ENCODE results near the gene POLR1A. TPM values are rescaled to one million over a fixed set of nuclear protein-coding genes. Genes with fewer than 3 reads are reported as not detected.

The POLR1A gene
- total RNA-seq = 67.6 TPM

DNA sequence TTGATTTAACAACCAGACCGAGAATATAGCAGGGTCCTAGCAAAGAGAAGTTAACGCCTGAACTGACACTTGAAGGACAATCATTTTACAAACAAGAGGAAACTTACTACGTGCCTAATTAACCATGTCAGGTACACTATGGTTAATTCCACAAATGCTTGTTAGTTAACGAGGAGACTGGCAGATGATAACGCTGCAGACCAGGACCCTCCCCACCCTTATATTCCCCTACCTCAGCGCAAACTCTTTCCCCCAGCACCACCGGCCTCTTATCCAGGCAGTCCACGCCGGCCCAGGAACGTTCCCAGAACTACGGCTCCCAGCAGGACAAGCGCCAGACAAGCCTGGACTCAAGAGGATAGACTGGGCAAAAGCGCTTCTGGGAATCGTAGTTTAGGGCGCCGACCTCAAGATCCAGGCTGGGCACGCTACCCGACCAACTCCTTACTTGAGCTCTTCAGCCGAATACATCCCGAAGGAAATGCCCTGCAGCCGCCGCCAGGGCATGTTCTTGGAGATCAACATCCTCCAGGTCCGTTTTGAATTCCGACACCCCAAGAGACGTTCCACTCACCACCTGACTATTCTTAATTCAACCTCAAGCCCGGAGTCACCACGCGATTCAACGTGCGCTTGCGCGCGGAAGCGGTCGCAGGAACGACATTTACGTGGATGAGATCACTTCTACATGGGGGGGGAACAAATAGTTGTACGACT lies at the start of gene POLR1A:
Gene POLR1A, minus strand, starts transcription at position 635 of the 717 bp plus-strand sequence. Its CDS starts 110 bp downstream, at position 525.
- DNase-seq (ENCODE audit: low spot score) = peak; percentile 91

DNA sequence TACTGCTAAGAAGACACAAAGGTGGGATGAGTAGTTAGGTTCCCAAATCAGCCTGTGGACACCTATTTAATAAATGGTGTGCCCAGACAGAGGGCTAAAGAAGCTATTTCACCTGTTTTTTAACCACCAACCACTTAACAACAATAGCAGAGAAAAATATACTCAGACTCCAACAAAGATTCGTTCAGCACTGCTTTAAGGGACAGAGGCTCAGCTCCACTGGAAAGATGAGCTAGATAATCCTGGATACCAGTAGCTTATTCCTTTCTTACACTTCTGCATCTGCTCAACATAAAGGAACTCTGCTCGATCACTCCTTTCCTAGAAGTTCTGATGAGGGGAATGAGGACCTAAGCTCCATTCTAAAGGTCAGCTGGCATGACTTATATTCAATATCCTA lies 44.8 kb upstream of the POLR1A start:
- no peak for DNase-seq (ENCODE audit: low spot score)

DNA sequence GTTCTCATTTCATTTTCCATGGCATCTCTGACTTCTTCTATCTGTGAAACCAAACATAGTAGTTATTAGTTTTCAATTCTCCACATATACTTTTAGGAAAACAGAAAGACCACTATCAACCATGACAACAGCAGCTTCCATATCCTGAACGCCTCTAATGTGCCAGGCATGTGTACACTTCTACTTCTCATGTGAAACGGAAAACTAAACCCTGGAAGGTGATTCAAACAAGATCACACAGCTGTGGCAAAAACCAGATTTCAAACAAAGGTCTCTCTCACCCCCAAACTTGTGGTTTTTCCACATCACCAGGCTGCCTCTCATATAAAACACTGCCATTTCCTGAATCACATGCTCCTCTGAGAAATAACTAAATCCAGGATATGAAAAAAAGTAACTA lies 42.1 kb upstream of the POLR1A start:
- DNase-seq (ENCODE audit: low spot score) = no peak

DNA sequence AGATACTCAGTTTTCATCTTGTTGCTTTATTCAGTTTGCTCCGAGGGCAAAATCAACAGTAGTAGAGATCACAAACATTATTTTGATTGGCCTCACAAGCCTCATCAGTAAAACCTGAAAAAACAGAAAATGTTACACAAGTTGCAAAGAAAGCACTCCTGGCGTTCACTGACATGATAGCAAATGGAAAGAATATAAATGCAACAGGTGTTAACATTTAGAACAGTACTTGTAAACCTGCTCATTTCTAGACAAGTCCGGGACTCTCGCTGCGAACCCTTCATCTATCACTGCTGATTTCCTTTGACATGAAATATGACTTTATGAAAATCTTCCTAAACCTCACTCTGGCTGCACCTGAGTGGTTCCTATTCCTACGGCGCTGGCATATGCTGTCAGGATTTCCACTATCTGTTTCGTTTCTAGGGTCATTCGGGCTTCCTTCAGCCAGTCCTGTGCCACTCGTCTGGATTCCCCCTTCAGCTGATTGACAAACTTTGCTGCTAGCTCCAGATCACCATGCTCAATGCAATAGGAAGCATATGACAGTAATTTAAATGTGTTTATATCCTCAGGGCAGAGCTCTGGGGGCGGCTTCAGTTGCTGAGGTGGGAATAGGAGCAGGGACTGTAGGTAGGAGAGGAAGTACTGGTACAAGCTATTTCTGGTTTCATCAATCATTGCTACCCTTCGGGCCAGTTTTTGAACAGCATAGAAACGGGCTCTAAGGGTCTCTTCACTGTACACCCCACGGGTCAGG lies 38.4 kb upstream of the POLR1A start:
- DNase-seq (ENCODE audit: low spot score) = no peak

DNA sequence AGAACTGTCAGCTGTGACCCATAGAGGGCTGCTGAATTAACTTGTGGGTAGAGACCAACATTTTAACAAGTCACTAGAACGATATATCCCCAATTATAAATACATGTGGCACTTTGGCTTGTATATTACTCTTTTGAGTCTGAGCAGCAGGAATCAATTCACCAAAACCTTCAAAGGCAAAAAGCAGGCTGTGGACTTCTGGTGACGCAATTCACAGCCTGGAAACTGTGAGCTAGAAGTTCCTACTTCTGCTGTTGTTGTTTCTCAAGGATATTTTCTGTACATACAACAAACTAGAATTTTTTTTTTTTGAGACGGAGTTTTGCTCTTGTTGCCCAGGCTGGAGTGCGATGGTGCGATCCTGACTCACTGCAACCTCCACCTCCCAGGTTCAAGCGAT lies 37.6 kb upstream of the POLR1A start:
- DNase-seq (ENCODE audit: low spot score) = no peak

DNA sequence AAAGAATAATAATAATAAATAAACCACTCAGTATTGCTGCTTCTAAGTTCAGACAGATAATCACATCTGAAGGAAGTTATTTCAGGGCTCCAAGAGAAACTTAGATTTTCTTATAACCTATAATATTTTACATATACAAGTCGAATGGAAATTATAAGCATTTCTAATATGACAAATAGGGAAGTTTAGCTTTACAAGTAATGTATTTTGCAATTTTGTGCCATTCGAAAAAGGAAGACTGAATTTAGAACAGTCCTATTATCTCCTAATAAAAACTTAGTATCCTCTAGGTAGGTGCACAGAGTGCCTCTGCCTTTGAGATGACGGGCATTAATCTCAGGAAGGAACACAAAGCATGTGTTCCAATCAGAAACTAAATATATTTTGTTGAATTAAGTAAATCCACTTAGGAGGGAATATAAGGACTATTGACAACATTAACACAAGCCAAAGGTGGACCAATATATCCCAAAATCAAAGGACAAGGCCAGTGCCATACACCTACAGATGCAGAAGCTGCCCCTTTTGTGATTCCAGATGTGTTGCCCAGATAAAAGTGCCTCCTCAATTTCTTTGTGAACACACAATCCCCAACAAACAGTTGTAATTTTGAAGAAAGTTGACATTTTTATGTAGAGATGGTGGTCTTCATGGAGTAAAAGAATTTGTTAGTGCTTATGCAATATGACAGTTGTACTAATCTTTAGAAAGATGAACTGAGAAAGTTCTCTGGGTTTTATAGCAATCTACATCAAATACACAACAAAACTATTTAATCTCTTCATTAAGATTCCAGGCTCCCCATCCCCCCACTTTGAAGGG lies 37.0 kb upstream of the POLR1A start:
- no peak for DNase-seq (ENCODE audit: low spot score)

DNA sequence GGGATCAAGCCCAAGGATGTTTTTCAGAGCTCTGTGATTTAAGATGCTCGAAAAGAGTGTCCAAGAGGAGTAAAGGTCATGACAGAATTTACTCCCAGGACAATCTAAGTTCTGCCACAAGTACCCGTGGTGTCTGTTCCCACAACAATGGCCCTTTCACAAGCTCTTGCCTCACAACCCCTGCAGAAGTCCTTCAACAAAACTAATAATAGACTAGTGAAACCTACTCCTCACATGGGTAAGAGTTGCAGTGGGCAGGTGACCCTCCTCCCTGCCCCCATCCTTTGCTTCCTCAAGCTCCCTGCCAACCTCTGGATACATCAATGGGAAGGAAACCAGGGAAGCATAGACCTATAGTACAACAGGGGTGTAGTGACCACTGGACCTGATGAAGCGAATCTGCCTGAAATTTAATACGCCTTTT lies 35.3 kb upstream of the POLR1A start:
- no peak for DNase-seq (ENCODE audit: low spot score)

DNA sequence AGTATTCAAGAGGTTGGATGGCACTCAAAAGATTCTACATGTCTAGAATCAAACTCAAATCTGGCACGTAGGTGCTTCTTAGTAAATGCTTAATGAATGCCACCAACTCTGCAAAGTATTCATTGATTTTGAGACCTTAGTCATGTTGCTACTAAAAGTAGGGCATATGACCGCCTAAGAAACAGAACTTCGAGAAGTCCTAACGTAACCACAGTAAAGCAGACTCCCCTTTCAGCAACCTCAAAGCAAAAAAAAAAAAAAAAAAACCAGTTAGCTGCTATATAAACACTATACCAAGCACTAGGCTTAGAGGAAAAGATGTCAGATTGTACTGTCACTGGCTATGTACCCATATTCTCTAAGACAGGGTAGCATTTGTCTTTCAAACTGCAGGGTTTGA lies 34.3 kb upstream of the POLR1A start:
- no peak for DNase-seq (ENCODE audit: low spot score)

DNA sequence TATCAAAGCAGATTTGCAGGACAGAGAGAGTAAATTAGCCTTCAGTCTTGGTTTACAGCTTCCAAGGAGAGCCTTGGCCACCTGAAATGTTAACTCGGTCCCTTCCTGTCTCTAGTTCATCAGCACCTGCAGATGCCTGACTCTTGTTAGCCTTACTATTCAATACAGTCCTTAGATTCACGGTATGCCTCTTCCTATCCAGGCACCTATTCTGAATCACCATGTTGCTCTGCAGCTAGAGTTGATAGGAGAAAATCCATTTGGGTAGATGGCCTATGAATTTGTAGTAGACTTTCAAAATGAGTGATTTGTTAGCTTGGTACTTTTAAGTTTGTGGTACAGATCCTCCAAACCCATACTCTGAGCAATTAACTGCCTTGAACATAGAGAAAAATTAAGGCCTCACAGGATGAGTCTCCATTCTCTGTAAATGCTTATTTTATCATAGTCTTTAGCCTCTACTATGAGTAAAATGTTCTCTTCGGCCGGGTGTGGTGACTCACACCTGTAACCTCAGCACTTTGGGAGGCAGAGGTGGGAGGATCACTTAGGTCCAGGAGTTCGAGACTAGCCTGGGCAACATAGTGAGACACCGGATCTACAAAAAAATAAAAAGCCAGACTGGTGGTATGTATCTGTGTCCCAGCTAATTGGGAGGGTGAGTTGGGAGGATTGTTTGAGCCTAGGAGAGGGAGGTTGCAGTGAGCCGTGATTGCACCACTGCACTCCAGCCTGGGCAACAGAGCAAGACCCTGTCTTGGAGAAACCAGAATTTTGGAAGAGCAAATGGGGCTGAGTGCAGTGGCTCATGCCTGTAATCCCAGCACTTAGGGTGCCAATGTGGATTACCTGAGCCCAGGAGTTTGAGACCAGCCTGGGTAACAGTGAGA lies 33.3 kb upstream of the POLR1A start:
- DNase-seq (ENCODE audit: low spot score) = no peak

DNA sequence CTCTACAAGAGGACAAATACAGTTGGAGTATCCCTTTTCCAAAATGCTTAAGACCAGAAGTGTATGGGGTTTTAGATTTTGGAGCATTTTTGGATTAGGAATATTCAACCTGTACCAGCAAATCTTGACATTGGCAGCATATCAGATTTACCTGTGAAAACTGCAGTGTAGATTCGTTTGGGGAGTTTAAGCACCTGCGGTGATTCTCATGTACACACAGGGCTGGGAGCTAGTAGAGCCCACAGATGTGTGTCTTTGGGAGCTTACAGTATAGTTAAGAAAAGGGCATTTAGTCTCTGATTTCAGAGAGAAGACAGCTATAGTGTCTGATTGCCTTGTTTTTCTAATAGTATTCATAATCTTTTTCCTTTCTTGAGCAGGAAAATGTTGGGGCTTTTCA lies 30.5 kb upstream of the POLR1A start:
- no peak for DNase-seq (ENCODE audit: low spot score)

DNA sequence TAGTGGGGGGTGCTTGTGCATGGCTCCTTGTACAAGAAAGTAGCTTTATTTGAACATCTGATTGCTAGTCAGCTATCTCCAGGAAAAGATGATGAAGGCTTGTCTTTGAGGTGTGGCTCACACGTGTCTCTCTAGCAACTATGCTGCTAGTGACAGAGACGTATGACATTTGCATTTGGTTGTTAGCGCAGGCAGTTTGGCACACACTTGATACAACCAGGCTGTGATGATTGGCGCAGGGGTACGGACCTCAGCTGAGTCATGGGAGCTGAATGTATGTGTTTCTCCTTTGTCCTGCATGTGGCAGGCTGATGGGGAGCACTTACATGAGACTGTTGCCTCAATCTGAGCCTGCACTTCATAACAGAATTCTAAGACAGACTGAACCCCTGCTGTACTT lies 30.0 kb upstream of the POLR1A start:
- DNase-seq (ENCODE audit: low spot score) = no peak

DNA sequence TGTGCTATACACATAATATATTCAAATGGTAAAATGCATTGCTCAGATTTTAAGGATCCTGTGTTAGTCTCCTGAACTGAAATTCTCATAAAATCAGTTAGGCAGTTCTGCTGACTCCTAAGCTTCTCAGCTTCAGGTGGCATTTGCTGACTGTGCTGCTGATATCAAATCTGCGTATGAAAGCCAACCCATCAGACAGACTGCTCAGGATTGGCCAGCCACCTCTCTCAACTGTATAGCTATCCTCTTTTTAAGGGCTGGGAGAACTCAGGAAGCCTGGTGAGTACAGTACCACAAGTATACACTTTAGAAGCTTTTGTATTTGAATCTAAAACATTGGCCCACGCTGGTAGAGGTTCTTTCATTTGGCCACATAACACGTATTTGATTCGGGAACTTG lies 29.0 kb upstream of the POLR1A start:
- no peak for DNase-seq (ENCODE audit: low spot score)

DNA sequence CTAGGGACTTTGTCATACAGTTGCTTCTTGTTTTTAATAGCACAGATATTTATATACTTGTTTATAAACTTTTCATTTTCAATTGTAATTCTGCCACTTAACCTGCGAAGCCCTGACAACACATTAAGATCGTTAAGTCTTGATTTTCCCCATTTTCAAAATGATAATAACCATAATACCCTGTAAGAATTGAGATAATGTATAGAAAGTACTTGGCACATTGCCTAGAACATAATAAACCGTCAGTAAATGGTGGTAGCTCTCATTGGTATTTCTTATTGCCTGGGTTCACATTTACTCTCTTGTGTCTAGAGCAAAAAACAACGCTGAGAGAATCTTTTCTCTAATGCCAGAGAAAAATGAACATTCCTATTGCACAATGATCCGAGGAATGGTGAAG lies 19.0 kb upstream of the POLR1A start:
- no peak for DNase-seq (ENCODE audit: low spot score)

DNA sequence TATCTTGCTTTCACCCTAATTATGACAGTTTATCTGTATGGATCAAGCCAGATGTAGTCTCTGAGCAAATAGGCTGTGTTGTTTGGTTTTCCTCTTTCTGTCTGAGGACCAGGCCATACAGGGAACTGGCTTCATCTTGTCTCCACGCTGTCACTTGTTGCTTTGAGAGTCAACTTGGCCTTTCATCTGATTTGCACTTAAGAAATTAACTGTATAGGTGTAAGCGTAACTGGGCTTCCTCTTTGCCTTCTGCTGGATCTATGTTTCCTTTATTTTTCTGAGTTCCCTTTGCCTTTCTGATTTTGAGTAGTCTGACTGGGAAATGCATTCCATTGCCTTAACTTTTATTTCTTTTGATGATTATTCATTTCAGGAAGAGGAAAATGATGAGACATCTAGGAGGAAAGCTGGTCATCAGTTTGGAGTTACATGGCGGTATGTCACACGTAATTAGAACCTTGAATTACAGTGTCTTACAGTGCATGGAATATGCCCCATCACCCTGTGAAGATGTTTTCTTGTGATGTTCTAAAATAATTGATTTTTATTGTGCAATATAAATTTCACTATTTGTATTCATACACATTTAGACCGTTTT lies 17.7 kb upstream of the POLR1A start:
- no peak for DNase-seq (ENCODE audit: low spot score)

DNA sequence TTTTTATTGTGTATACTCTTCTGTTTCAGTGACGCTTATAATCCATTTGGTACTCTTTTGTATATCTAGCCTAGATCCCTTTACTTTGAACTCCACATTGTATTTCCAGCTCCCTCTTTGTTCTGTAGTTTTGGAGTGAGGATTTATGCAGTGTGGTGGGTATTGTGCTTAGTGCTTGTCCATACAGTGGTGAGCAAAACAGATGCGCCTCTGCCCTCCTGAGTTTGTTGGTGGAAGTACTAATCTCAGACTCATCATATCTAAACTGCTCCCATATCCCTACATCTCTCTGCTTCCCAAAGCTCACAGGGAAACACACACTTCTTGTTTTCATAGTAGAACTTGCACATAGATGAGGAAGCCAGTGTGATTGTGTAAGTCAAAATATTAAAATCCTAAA lies 12.4 kb upstream of the POLR1A start:
- no peak for DNase-seq (ENCODE audit: low spot score)

DNA sequence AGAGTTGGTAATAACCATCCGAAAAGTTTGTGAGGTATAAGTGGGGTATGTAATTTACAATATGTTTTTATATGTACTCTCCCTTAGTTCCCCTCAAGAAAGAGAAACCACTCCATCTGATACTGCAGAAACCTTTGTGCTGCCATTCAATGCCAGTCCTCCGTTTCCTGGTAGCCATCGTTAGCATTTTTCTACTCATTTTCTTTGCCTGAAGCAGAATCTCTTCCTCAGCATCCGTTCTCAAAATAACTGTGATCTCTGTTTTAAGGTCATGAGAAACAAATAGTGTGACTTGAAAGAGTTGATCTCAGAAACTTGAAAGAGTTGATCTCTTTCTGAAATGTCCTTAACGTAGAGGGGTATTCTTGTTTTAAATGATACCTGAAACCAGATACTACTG lies 1.3 kb upstream of the POLR1A start:
- DNase-seq (ENCODE audit: low spot score) = no peak

DNA sequence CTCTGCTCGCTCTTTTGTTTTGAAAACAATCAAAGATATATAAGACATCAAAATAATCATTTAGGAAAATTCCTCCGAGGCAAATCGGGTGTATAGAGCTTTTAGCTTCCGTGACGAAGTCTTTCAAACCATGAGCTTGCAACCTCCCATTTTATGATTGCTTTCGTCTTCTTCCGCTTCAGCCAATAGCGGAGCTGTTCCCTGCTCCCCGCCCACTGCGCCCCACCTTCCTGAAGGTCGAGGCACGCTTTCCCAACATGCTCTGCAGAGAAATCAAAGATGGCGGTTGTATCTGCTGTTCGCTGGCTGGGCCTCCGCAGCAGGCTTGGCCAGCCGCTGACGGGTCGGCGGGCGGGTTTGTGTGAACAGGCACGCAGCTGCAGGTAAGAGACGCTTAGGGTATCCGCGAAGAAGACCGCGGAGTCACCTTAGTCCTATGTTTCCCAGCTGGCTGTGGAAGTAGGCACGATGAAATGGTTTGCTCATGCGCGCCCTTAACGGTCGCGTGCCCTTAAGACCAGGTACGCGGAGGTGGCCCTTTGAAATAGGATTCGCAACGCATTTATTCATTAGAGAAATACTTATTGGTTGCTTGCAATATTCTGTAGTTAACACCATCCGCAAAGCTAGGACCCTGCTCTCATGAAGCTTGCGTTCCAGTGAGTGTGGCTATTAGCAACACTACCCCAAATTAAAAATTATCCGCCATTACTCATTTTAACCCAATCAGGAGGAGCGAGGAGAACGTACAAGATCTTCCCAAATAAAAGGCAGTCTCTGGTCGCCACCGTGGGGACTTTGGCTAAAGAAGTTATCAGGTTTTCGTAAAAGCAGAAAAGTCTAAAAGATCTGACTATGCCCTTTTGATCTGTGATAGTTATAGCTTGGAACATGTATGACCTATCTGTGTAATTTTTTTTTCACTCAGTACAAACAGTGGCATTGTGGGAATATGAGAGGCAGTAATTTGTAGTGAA lies 571 bp upstream of the POLR1A start, which contains the start of gene PTCD3:
Gene PTCD3, plus strand, starts transcription at position 267 of the 977 bp plus-strand sequence. Its CDS starts 13 bp downstream, at position 280.
- peak; percentile 95 for DNase-seq (ENCODE audit: low spot score)

DNA sequence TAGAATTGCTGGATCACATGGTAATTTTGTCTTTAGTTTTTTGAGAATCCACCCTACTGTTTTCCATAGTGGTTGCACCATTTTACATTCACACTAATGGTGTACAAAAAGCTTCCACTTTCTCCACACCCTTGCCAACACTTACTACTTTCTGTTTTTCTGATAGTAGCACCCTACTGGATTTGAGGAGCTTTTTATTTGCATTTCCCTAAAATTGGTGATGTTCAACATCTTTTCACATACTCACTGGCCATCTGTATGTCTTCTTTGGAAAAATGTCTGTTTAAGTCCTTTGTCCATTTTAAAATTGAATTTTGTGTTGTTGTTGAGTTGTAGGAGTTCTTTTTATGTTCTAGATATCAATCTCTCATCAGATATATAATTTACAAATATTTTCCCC lies 3.5 kb downstream of the POLR1A start:
- no peak for DNase-seq (ENCODE audit: low spot score)

DNA sequence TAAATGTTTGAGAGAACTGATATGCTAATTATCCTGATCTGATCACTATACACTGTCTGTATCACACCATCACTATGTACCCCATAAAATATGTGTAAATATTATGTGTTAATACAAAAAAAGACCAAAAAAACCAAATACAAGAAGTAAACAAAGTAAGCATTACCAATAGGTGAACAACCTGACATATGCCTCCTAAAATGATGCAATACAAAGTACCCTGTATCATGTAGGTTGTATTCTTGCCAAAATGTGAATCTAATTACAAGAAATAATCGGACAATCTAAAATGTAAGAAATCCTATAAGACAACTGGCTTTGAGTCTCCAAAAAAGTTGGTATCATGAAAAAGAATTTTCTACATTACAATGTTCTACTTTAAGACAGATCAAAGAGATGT lies 7.8 kb downstream of the POLR1A start:
- no peak for DNase-seq (ENCODE audit: low spot score)
